Naive B cell (primary cell): Measurements from ENCODE around the gene ACCS. TPM values are rescaled to one million over a fixed set of nuclear protein-coding genes. Genes with fewer than 3 reads are reported as not detected.

Experiments used
- ATAC-seq, 2 donors: fragments of 150-1000 bp; cut with Tn5 transposase; 2 replicates each; pipeline ENCODE4 v1.10.0; 2021; ENCODE audit warnings: low read depth in 2 of 2, mild to moderate bottlenecking in 2 of 2, moderate library complexity in 2 of 2
- DNase-seq: peaks from one replicate; pipeline ENCODE4 v3.0.0; 2022
- H3K27ac Mint-ChIP-seq, 6 donors: one replicate each; pipeline ENCODE4 v1.8.0; 2020 to 2022; ENCODE audit warnings: mild to moderate bottlenecking in 6 of 6, mixed read lengths in 6 of 6, moderate library complexity in 5 of 6, inconsistent platforms in 2 of 6
- H3K27me3 Mint-ChIP-seq, 3 donors: one replicate each; pipeline ENCODE4 v1.8.0; 2021 to 2022; ENCODE audit warnings: mixed read lengths in 3 of 3, mild to moderate bottlenecking in 1 of 3
- H3K36me3 Mint-ChIP-seq, 2 donors: one replicate each; pipeline ENCODE4 v1.8.0; 2020 to 2022; ENCODE audit warnings: mixed read lengths in 2 of 2, inconsistent platforms in 1 of 2, mild to moderate bottlenecking in 1 of 2
- H3K4me1 Mint-ChIP-seq, 3 donors: one replicate each; pipeline ENCODE4 v1.8.0; 2020 to 2022; ENCODE audit warnings: mixed read lengths in 3 of 3, inconsistent platforms in 1 of 3, mild to moderate bottlenecking in 1 of 3, moderate library complexity in 1 of 3
- H3K4me3 Mint-ChIP-seq, 8 donors: one replicate each; pipeline ENCODE4 v1.8.0; 2020 to 2022; ENCODE audit warnings: mild to moderate bottlenecking in 8 of 8, mixed read lengths in 8 of 8, moderate library complexity in 8 of 8, inconsistent platforms in 2 of 8
- H3K9me3 Mint-ChIP-seq, 7 donors: one replicate each; pipeline ENCODE4 v1.8.0; 2020 to 2022; ENCODE audit warnings: mixed read lengths in 7 of 7, mild to moderate bottlenecking in 5 of 7, inconsistent platforms in 2 of 7, moderate library complexity in 1 of 7
- polyA plus RNA-seq, 6 donors: library from polyadenylated mRNA; unstranded; fragments of 300-500 nt; fragmentation: Illumina TruSeq; gene quantifications; one replicate each; pipeline ENCODE4 v1.2.3, GENCODE V29; 2021; ENCODE audit warnings: low read depth in 6 of 6

The ACCS gene
- polyA plus RNA-seq, 6 donors from 2014 or later: 2.9 to 8.6 (median 5.7) TPM

- no peak for DNase-seq
- peaks cover 23 to 32% of the 10 kb centered on the region in 2 donors for H3K36me3 Mint-ChIP-seq
- H3K4me3 Mint-ChIP-seq: no peak overlapping the region
- H3K4me1 Mint-ChIP-seq: no peaks in the 10 kb centered on the region
- no peak overlapping the region for H3K27ac Mint-ChIP-seq
- ATAC-seq: no peak
- H3K27me3 Mint-ChIP-seq: no peaks in the 10 kb centered on the region
- H3K9me3 Mint-ChIP-seq: peaks cover 0 to 11% (median 6%) of the 10 kb centered on the region in 7 donors
These were observed 17.4 kb downstream of the ACCS start for GRCh38 chr11:44083433-44083832.

- Mint-ChIP-seq H3K9me3 (peaks cover 0 to 11% (median 6%) of the 10 kb centered on the region in 7 donors), H3K4me3 (no peak overlapping the region), H3K27me3 (no peaks in the 10 kb centered on the region), H3K27ac (no peak overlapping the region), H3K36me3 (peaks cover 19 to 35% of the 10 kb centered on the region in 2 donors), H3K4me1 (no peaks in the 10 kb centered on the region)
- ATAC-seq: no peak
- no peak for DNase-seq
These were observed 17.8 kb downstream of the ACCS start for GRCh38 chr11:44083906-44084305.

DNA sequence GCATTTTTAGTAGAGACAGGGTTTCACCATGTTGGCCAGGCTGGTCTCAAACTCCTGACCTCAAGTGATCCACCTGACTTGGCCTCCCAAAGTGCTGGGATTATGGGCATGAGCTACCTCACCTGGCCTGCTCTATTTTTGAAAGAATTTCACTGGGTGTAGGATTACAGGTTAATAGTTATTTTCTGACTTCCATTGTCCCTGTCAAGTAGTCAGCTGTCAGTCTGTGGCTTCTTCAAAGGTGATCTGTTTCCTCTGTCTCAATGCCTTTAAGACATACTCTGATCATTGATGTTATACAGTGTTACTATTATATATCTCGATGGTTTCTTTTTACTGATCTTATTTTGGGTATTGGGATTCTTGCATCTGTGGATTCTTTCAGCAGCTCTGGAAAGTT is 19.3 kb downstream of the ACCS start:
- peaks cover 17 to 40% of the 10 kb centered on the region in 2 donors for H3K36me3 Mint-ChIP-seq
- no peak for ATAC-seq
- H3K27ac Mint-ChIP-seq: no peak overlapping the region
- H3K9me3 Mint-ChIP-seq: peaks cover 0 to 11% (median 6%) of the 10 kb centered on the region in 7 donors
- H3K4me3 Mint-ChIP-seq: no peak overlapping the region
- H3K27me3 Mint-ChIP-seq: no peaks in the 10 kb centered on the region
- H3K4me1 Mint-ChIP-seq: no peaks in the 10 kb centered on the region
- DNase-seq: no peak

- Mint-ChIP-seq H3K9me3 (peaks cover 0 to 11% (median 6%) of the 10 kb centered on the region in 7 donors), H3K36me3 (peaks cover 17 to 30% of the 10 kb centered on the region in 2 donors), H3K27me3 (no peaks in the 10 kb centered on the region), H3K27ac (no peak overlapping the region), H3K4me3 (no peak overlapping the region), H3K4me1 (no peaks in the 10 kb centered on the region)
- ATAC-seq (no peak), DNase-seq (no peak)
These were observed 22.3 kb downstream of the ACCS start for GRCh38 chr11:44088377-44088776.

GRCh38 chr11:44088871-44089270 is 22.8 kb downstream of the ACCS start:
- peaks cover 0 to under 1% (median 0%) of the 10 kb centered on the region in 3 donors for H3K4me1 Mint-ChIP-seq
- H3K27ac Mint-ChIP-seq: peak overlapping the region in 1 of 6 donors; percentile 2
- ATAC-seq: no peak
- H3K27me3 Mint-ChIP-seq: no peaks in the 10 kb centered on the region
- H3K4me3 Mint-ChIP-seq: no peak overlapping the region
- DNase-seq: no peak
- peaks cover 0 to 11% (median 6%) of the 10 kb centered on the region in 7 donors for H3K9me3 Mint-ChIP-seq
- peaks cover 15 to 29% of the 10 kb centered on the region in 2 donors for H3K36me3 Mint-ChIP-seq

DNA sequence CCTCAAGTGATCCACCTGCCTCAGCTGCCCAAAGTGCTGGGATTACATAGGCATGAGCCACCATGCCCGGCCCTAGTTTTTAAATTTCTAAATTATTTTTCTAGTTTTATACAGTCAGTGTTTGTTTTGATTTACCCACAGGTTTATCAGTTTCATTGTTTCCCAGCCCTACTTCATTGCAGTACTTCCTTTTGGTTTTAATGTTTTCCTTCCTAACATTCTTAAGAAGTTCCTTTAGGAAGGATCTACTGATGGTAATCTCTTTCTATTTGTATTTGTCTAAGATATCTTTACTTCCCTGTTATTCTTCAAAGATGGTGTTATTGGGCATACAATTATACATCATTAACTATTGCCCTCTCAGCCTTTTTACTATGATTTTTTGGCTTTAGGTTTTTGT is 24.5 kb downstream of the ACCS start:
- H3K4me3 Mint-ChIP-seq: no peak overlapping the region
- peaks cover 10 to 13% (median 13%) of the 10 kb centered on the region in 3 donors for H3K4me1 Mint-ChIP-seq
- H3K27me3 Mint-ChIP-seq: no peaks in the 10 kb centered on the region
- H3K9me3 Mint-ChIP-seq: peaks cover 0 to 4% (median 2%) of the 10 kb centered on the region in 7 donors
- ATAC-seq (no peak), DNase-seq (no peak)
- no peak overlapping the region for H3K27ac Mint-ChIP-seq
- peaks cover 7 to 20% of the 10 kb centered on the region in 2 donors for H3K36me3 Mint-ChIP-seq

- Mint-ChIP-seq H3K27me3 (no peaks in the 10 kb centered on the region), H3K4me3 (peak overlapping the region; percentile 26 to 90 (median 83)), H3K9me3 (no peaks in the 10 kb centered on the region), H3K27ac (peak overlapping the region in 4 of 6 donors; percentile 1 to 59 (median 28)), H3K36me3 (peaks cover 0 to under 1% of the 10 kb centered on the region in 2 donors), H3K4me1 (peaks cover 14 to 32% (median 31%) of the 10 kb centered on the region in 3 donors)
- DNase-seq (peak; percentile 68), ATAC-seq (peak; percentile 39 to 44)
These were observed 28.3 kb downstream of the ACCS start for GRCh38 chr11:44094260-44094868.

- Mint-ChIP-seq H3K36me3 (no peaks in the 10 kb centered on the region), H3K9me3 (no peaks in the 10 kb centered on the region), H3K4me3 (peak within 1 kb of the TSS; percentile 80 to 96 (median 90)), H3K4me1 (peaks cover 14 to 41% (median 31%) of the 10 kb centered on the region in 3 donors), H3K27ac (peak within 1 kb of the TSS; percentile 66 to 89 (median 74)), H3K27me3 (no peaks in the 10 kb centered on the region)
- ATAC-seq (peak; percentile 93 to 94), DNase-seq (peak; percentile 84)
These were observed 29.7 kb downstream of the ACCS start, which contains the start of gene EXT2 for GRCh38 chr11:44095506-44096359. EXT2 (plus strand) TSS chr11:44095678; CDS start chr11:44107713, 12,035 bp downstream.

- Mint-ChIP-seq H3K4me1 (peaks cover 19 to 41% (median 31%) of the 10 kb centered on the region in 3 donors), H3K27ac (peak overlapping the region; percentile 22 to 87 (median 68)), H3K4me3 (peak overlapping the region; percentile 80 to 96 (median 90)), H3K36me3 (no peaks in the 10 kb centered on the region), H3K27me3 (no peaks in the 10 kb centered on the region), H3K9me3 (no peaks in the 10 kb centered on the region)
- DNase-seq (no peak), ATAC-seq (no peak)
These were observed 30.5 kb downstream of the ACCS start for GRCh38 chr11:44096360-44097185.

GRCh38 chr11:44097821-44098220 is 31.8 kb downstream of the ACCS start:
- Mint-ChIP-seq H3K27ac (no peak overlapping the region), H3K9me3 (no peaks in the 10 kb centered on the region), H3K36me3 (no peaks in the 10 kb centered on the region), H3K27me3 (no peaks in the 10 kb centered on the region), H3K4me3 (peak overlapping the region in 1 of 8 donors; percentile 83), H3K4me1 (peaks cover 27 to 49% (median 37%) of the 10 kb centered on the region in 3 donors)
- no peak for DNase-seq
- ATAC-seq: no peak

DNA sequence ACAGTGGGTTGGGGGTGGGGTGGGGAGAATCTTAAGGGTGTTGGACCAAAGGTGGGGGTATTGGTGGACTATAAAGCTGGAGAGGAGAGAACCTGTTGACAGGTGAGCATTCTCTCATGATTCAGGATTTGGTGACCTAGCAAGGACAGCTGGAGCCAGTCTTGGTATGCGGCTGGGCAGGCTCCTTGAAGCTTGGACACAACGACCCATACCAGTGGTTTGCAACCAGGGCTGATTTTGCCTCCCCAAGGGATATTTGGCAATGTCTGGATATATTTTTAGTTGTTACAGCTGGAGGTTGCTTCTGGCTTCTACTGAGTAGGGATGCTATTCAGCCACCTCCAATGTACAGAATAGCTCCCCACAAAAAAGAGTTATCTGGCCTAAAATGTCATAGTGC is 35.0 kb downstream of the ACCS start:
- no peaks in the 10 kb centered on the region for H3K36me3 Mint-ChIP-seq
- ATAC-seq: no peak
- H3K9me3 Mint-ChIP-seq: no peaks in the 10 kb centered on the region
- no peak overlapping the region for H3K4me3 Mint-ChIP-seq
- H3K27me3 Mint-ChIP-seq: no peaks in the 10 kb centered on the region
- no peak for DNase-seq
- peaks cover 22 to 35% (median 26%) of the 10 kb centered on the region in 3 donors for H3K4me1 Mint-ChIP-seq
- H3K27ac Mint-ChIP-seq: peak overlapping the region in 1 of 6 donors; percentile 12

DNA sequence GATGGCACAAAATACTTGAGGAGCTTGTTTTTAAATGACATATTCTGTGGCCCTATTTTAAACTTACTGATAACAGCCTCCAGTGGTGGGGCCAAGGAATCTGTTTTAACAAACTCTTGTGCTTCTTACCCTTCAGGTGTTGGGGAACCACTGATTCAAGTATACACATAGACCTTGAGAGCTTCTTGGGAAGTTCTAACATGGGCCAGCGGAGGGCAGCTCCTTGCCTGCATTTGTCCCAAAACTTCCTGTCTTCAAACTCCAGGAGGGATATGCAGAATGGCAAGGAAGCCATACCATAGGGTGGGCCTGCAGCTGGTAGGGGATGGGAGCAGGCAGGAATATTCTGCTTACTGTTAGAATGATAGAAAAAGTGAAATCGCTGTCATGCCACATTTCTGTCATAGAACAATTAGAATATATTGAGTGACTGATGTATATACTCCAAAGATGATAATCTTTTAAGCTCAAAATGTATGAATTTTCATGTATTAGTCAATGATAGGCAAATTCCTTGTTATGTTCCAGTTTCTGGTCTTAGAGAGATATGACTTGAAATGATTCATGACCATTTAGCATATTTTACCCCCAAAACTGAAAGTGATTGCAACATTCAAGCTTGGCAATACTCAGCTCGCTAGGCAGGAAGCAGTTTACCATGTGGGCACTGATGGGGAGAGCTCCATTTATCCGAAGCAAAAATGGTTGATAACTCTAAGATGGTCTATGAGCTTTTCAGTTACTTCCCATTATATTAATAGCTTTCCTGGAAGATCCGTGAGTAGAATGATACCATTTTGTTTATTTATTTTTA is 38.6 kb downstream of the ACCS start:
- no peaks in the 10 kb centered on the region for H3K9me3 Mint-ChIP-seq
- no peak overlapping the region for H3K4me3 Mint-ChIP-seq
- H3K36me3 Mint-ChIP-seq: no peaks in the 10 kb centered on the region
- H3K27ac Mint-ChIP-seq: peak overlapping the region in 2 of 6 donors; percentile 32 to 39
- ATAC-seq (no peak), DNase-seq (no peak)
- peaks cover 9 to 20% (median 18%) of the 10 kb centered on the region in 3 donors for H3K4me1 Mint-ChIP-seq
- H3K27me3 Mint-ChIP-seq: no peaks in the 10 kb centered on the region
